Measurements from ENCODE around the gene SUSD4. TPM values are rescaled to one million over a fixed set of nuclear protein-coding genes. Genes with fewer than 3 reads are reported as not detected.
A peak's percentile ranks its signal among the peaks of the same experiment; 100 is the strongest.

The SUSD4 gene
- total RNA-seq, 4 donors from 2014 or later: 0.24 to 3.2 (median 0.90) TPM

DNA sequence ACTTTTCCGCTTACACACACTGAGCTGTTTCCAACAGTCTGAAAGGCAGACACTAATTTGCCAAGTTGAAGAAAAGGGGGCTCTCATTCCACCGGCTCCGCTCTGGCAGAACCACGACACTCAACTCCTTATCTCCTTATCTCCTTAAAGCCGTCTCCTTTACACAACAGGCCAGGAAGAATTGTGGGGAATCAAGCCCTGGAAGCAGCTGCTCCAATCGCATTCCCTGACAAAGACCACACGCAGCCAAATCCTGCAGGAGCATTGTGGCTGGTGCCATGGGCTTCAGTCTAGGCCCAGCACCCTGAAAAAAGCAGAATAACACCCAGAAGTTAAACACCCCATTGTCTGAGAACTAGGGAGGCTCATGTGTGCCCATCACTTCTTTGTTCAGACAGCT, 24.1 kb downstream of the SUSD4 start:
- TF ChIP-seq, protein P1, sequence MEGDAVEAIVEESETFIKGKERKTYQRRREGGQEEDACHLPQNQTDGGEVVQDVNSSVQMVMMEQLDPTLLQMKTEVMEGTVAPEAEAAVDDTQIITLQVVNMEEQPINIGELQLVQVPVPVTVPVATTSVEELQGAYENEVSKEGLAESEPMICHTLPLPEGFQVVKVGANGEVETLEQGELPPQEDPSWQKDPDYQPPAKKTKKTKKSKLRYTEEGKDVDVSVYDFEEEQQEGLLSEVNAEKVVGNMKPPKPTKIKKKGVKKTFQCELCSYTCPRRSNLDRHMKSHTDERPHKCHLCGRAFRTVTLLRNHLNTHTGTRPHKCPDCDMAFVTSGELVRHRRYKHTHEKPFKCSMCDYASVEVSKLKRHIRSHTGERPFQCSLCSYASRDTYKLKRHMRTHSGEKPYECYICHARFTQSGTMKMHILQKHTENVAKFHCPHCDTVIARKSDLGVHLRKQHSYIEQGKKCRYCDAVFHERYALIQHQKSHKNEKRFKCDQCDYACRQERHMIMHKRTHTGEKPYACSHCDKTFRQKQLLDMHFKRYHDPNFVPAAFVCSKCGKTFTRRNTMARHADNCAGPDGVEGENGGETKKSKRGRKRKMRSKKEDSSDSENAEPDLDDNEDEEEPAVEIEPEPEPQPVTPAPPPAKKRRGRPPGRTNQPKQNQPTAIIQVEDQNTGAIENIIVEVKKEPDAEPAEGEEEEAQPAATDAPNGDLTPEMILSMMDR (IDR thresholded peaks at IDR 0.05): no peak
- ATAC-seq (ENCODE audit: low FRiP score): no peak
- no peak for DNase-seq (ENCODE audit: low spot score)

DNA sequence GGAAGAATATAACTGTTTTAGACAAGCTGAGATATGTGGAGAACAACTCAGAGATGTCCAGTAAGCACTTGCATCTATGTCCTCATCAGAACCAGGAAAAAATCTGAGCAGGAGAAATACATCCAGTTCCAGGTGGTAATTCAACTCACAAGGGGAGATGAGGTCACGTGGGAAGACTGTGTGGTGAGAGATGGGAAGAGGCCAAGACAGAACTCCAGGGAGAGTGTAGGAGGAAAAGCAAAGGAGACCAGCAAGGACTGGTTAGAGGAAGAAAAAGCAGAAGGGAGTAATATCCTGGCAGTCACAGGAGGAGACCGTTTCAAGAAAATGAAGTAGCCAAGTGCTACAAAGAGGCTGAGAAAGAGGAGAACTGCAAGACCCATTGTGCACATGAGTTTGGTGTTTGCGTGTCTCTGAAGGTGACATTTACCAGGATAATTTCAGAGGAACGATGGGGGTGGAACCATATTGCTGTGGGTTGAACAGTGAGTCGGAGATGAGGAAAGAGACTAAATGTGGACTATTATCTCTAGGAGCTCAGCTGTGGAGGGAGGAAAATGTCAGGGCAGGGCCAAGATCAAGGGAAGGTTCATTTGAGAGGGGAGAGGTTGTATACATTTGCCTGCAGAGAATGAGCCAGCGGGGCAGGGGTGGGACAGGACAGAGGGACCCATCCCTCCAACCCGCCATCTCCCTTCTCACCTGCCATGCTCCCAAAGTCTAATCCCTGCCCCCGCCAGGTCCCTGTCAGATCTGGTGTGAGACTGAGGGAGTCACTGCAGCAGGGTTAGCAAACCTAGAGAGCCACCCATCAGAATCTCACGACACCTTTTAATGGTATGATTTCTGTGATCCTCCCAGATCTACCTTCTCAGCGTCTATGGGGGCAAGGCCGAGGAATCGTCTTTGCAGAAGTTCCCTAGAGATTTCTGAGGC, 24.9 kb downstream of the SUSD4 start:
- TF ChIP-seq, protein P1 (IDR thresholded peaks at IDR 0.05): no peak
- peak; percentile 39 for ATAC-seq (ENCODE audit: low FRiP score)
- no peak for DNase-seq (ENCODE audit: low spot score)

DNA sequence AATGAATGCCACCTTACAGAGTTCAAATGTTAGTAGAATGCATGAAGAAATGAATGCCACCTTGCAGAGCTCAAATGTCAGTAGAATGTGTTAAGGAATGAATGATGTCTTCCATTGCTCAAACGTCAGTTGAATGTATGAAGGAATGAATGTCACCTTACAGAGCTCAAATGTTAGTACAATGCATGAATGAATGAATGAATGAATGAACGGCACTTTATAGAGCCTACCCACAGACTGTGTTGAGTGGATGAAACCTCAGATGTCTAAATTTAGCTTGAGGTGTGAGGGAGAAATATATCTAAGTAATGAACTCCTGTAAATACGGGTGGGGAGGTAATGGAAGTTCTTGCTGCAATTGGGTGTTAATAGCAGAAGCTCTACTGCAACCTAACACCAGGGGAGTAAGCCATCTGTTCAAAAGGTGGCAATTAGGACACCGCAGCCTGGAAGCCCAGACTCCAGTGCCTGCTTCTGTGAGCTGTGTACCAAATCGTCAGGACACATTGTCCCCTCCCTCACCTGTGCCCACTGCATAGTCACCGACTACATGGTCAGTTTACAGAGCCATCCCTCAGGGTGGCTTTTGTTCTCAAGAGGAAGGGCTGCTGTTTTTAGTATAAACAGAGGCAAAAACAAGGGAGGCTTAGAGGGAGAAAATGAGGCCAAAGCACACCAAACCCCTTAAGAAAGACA, 26.7 kb downstream of the SUSD4 start:
- no peak for DNase-seq (ENCODE audit: low spot score)
- no peak for ATAC-seq (ENCODE audit: low FRiP score)
- TF ChIP-seq, protein P1 (IDR thresholded peaks at IDR 0.05): no peak

DNA sequence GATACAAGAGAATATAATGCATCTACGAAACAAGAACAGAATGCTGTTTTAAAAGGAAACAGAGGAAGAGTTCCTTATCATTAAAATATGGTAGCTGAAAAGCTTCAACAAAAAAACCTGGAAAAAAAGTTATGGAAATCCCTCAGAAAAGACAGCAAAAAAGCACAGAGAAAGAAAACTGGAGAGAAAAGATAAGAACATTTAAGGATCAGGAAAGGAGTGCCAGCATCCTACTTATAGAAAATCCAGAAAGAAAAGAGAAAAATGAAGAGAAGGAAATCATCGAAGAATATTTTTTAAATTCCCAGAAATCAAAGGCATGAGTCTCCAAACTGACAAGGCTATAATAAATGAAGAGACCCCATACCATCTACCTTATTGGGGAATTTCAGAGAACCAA, 29.8 kb downstream of the SUSD4 start:
- no peak for ATAC-seq (ENCODE audit: low FRiP score)
- TF ChIP-seq, protein P1 (IDR thresholded peaks at IDR 0.05): no peak
- DNase-seq (ENCODE audit: low spot score): no peak

DNA sequence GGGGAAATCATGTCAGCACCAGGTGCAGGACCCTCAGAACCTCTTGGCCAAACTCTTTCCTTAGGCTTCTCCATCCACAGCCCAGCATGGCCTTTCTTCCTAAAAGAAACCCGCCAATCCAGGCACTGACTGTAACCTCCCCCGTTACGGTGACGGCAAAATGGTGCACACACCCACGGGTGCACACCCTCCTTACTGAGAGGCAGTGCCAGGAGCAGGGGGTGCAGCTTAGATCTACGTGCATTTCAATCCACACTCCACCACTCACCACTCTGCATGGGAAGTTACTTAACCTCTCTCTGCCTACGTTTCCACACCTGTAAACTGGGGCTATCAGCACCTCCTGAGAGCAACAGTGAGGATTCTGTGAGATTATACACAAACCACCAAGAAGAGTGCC, 31.0 kb downstream of the SUSD4 start:
- TF ChIP-seq, protein P1 (IDR thresholded peaks at IDR 0.05): no peak
- DNase-seq (ENCODE audit: low spot score) (no peak), ATAC-seq (ENCODE audit: low FRiP score) (no peak)

DNA sequence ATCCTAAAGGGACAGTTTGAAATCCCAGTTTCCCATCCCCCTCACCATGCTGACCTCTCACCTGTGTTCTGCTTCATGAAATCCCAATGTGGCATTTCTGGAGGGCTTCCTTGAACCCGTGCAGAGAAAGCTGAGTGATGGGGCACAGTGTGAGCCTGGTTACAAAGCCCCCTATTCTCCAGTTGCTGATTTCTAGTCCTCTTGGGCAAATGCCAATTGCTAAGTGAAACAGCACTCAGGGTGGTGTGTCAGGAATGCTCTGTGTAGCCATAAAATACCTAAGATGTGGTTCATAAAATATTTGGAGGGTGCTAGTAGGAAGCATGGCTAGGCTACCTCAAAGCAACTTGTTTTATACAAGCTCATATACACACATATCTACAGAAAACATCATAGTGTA, 32.0 kb downstream of the SUSD4 start:
- TF ChIP-seq, protein P1 (IDR thresholded peaks at IDR 0.05): no peak
- DNase-seq (ENCODE audit: low spot score) (no peak), ATAC-seq (ENCODE audit: low FRiP score) (no peak)

Measured in omental fat pad (tissue), 4 donors.